ENCODE results near the gene NSD2.

DNA sequence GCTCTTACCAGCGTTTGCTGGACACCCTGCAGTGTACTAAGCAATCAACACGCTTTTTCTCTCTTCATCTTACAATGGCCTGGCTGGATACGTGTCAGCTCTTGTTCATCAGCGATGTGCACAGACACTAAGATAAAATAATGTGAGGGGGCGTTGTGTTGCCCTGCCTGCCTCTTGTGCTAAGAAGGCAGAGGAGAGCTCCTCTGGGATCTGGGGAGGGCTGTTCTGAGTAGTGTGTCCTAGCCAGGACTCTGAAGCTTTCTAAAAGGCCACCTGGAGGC is 87.9 kb downstream of the NSD2 start:
- TF ChIP-seq CTCF (IDR thresholded peaks at IDR 0.05) (no peak), NR3C1 (CRISPR knock-in tag; conservative IDR thresholded peaks at IDR 0.05; ENCODE audit: low read depth) (no peak), ZNF317 (CRISPR knock-in tag; IDR thresholded peaks at IDR 0.05; ENCODE audit: borderline replicate concordance, low read depth) (no peak), FOXP4 (CRISPR knock-in tag; IDR thresholded peaks at IDR 0.05) (no peak), PRRX2 (CRISPR knock-in tag; IDR thresholded peaks at IDR 0.05) (no peak), NR2C2 (CRISPR knock-in tag; IDR thresholded peaks at IDR 0.05) (no peak), SMAD3 (CRISPR knock-in tag; IDR thresholded peaks at IDR 0.05; ENCODE audit: borderline replicate concordance) (no peak), CBFB (CRISPR knock-in tag; IDR thresholded peaks at IDR 0.05; ENCODE audit: low read depth) (no peak), MXD4 (CRISPR knock-in tag; IDR thresholded peaks at IDR 0.05; ENCODE audit: borderline replicate concordance) (no peak), ETV6 (CRISPR knock-in tag; IDR thresholded peaks at IDR 0.05) (no peak), RELA (CRISPR knock-in tag; IDR thresholded peaks at IDR 0.05; ENCODE audit: borderline replicate concordance) (no peak)
- TF ChIP-seq, protein P1, sequence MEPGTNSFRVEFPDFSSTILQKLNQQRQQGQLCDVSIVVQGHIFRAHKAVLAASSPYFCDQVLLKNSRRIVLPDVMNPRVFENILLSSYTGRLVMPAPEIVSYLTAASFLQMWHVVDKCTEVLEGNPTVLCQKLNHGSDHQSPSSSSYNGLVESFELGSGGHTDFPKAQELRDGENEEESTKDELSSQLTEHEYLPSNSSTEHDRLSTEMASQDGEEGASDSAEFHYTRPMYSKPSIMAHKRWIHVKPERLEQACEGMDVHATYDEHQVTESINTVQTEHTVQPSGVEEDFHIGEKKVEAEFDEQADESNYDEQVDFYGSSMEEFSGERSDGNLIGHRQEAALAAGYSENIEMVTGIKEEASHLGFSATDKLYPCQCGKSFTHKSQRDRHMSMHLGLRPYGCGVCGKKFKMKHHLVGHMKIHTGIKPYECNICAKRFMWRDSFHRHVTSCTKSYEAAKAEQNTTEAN (CRISPR knock-in tag; IDR thresholded peaks at IDR 0.05) = no peak
- TF ChIP-seq, protein P2, sequence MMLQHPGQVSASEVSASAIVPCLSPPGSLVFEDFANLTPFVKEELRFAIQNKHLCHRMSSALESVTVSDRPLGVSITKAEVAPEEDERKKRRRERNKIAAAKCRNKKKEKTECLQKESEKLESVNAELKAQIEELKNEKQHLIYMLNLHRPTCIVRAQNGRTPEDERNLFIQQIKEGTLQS (CRISPR knock-in tag; conservative IDR thresholded peaks at IDR 0.05) = no peak
- TF ChIP-seq, protein P3, sequence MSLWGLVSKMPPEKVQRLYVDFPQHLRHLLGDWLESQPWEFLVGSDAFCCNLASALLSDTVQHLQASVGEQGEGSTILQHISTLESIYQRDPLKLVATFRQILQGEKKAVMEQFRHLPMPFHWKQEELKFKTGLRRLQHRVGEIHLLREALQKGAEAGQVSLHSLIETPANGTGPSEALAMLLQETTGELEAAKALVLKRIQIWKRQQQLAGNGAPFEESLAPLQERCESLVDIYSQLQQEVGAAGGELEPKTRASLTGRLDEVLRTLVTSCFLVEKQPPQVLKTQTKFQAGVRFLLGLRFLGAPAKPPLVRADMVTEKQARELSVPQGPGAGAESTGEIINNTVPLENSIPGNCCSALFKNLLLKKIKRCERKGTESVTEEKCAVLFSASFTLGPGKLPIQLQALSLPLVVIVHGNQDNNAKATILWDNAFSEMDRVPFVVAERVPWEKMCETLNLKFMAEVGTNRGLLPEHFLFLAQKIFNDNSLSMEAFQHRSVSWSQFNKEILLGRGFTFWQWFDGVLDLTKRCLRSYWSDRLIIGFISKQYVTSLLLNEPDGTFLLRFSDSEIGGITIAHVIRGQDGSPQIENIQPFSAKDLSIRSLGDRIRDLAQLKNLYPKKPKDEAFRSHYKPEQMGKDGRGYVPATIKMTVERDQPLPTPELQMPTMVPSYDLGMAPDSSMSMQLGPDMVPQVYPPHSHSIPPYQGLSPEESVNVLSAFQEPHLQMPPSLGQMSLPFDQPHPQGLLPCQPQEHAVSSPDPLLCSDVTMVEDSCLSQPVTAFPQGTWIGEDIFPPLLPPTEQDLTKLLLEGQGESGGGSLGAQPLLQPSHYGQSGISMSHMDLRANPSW (CRISPR knock-in tag; conservative IDR thresholded peaks at IDR 0.05; ENCODE audit: low read depth) = no peak

Data from WTC11 (cell line).